ENCODE data around the gene C1orf122. TPM values are rescaled to one million over a fixed set of nuclear protein-coding genes. Genes with fewer than 3 reads are reported as not detected.

Gene C1orf122
- total and polyA plus RNA-seq, 2 of the 4 experiments (the other 2 are of a cell fraction) = 2.0 to 13.6 TPM

- no peak for TF ChIP-seq NFE2L2 (IDR thresholded peaks at IDR 0.05; ENCODE audit: low read depth, low read length)
- TF ChIP-seq POLR2A (IDR thresholded peaks at IDR 0.05; ENCODE audit: low read depth, low read length) = no peak
- H3K4me3 ChIP-seq (ENCODE audit: insufficient read depth, low read depth, low read length) = peak overlapping the region; percentile 90
- CTCF ChIA-PET = interaction anchor here (0.8 kb wide), 1 partner anchor 204 kb away, joined by 4 read pairs; no protein-coding TSS in a partner anchor
- peak overlapping the region; percentile 62 for H3K23ac ChIP-seq (ENCODE audit: low read depth, low read length)
- peaks cover 36 to 58% of the 10 kb centered on the region in 2 experiments for H3K79me1 ChIP-seq (ENCODE audit: low read depth in 1 of 2, low read length in 2 of 2)
- peak overlapping the region; percentile 90 for H3K4me2 ChIP-seq (ENCODE audit: low read depth, low read length)
- ATAC-seq (ENCODE audit: low read depth) (no peak), DNase-seq (no peak)
- H3K36me3 ChIP-seq (ENCODE audit: control insufficient read depth, insufficient read depth, low read length) = peaks cover 34% of the 10 kb centered on the region
- peak overlapping the region; percentile 0; the same call in 1 of the 2 replicates for H4K5ac ChIP-seq (ENCODE audit: low read depth, low read length)
- H2AK9ac ChIP-seq (replicated peaks; ENCODE audit: low read depth, low read length, poor library complexity) = peak overlapping the region; percentile 21
- H3K27ac ChIP-seq (ENCODE audit: insufficient read depth, low read length) = peak overlapping the region; percentile 70
- H3K27me3 ChIP-seq (ENCODE audit: control insufficient read depth, insufficient read depth, low read length) = no peaks in the 10 kb centered on the region
- peak overlapping the region; percentile 16 for H2BK5ac ChIP-seq (ENCODE audit: low read depth, low read length, poor library complexity, severe bottlenecking)
- POLR2A ChIA-PET (ENCODE audit: unreplicated experiment) = no interaction called here
- peak overlapping the region; percentile 61; the same call in 1 of the 2 replicates for H3K56ac ChIP-seq (ENCODE audit: extremely low read depth, insufficient read depth, low read length)
- in situ Hi-C loops (cut with MboI; ENCODE audit: low sequenced_read_pairs) (no loop called here), intact Hi-C loops (cut with micrococcal nuclease) (loop anchor here (10.0 kb wide), 1 partner anchor 202 kb away; no protein-coding TSS in a partner anchor), dilution Hi-C loops (cut with HindIII; ENCODE audit: low sequenced_read_pairs, unreplicated experiment) (no loop called here)
- H3K14ac ChIP-seq (replicated peaks; ENCODE audit: low read depth, low read length) = peak overlapping the region; percentile 78
- H3K4me1 ChIP-seq (ENCODE audit: control insufficient read depth, insufficient read depth, low read length) = peaks cover 6% of the 10 kb centered on the region; the same call in 1 of the 2 replicates
- peak overlapping the region; percentile 43 for H3K9ac ChIP-seq (ENCODE audit: low read depth, low read length)
- WGBS, 2 experiments (ENCODE audit: extremely low coverage in 2 of 2, insufficient read length in 1 of 2) = 0% methylated on average over 1 of the region's 9 CpGs; no CpG with 5 or more reads in 1 of the 2 experiments
- H3K4ac ChIP-seq (ENCODE audit: low read depth, low read length) = peak overlapping the region; percentile 74
- no peak overlapping the region for H2BK120ac ChIP-seq (ENCODE audit: low read depth, low read length)
- H4K8ac ChIP-seq (ENCODE audit: low read depth in 2 of 2, low read length in 2 of 2) = peak overlapping the region; percentile 43 to 88; a peak in 3 of 4 replicates
- H3K18ac ChIP-seq (ENCODE audit: low read depth, low read length) = no peak overlapping the region
- H4K20me1 ChIP-seq (ENCODE audit: insufficient read depth, low read length) = peaks cover 24% of the 10 kb centered on the region
- 0 out of 2 replicates have a peak overlapping the region, but pooled peaks have one; percentile 7 for H2AK5ac ChIP-seq (ENCODE audit: low read depth, low read length)
- no peak overlapping the region for H2BK20ac ChIP-seq (ENCODE audit: low read depth, low read length)
- peak overlapping the region; percentile 42; the same call in 1 of the 2 replicates for H4K91ac ChIP-seq (ENCODE audit: insufficient read depth, low read depth, low read length)
- H2AFZ ChIP-seq (replicated peaks; ENCODE audit: low read length, poor library complexity) = peak overlapping the region; percentile 94
- H2BK15ac ChIP-seq (ENCODE audit: low read depth, low read length) = no peak overlapping the region
- BruUV-seq (replicated peaks) = no TSS peak
- peaks cover 3% of the 10 kb centered on the region; the same call in 1 of the 2 replicates for H3K9me1 ChIP-seq (ENCODE audit: insufficient read depth, low read length)
- no peaks in the 10 kb centered on the region for H3K9me3 ChIP-seq (ENCODE audit: control insufficient read depth, insufficient read depth, low read length)
Measured at GRCh38 chr1:37807220-37807554, 403 bp upstream of the C1orf122 start.
